IMR-90 (cell line): Measurements from ENCODE around the gene ANGPT4. TPM values are rescaled to one million over a fixed set of nuclear protein-coding genes. Genes with fewer than 3 reads are reported as not detected.

ENCODE experiments used
- ATAC-seq: fragments of 200-7000 bp; cut with Tn5 transposase; 2 replicates; pipeline ENCODE4 v1.9.1; 2020; ENCODE audit warnings: low read depth, mild to moderate bottlenecking, moderate library complexity
- BruUV-seq: library from RNA; stranded (reverse); fragments of 400-500 nt; replicated peaks from 2 replicates; lab custom pipeline; 2021; lab: Mats Ljungman, UMichigan
- CTCF ChIA-PET: fragments of 300-600 bp; formaldehyde crosslinking; extraction: SDS; loops from one replicate; lab custom pipeline; 2021; ENCODE audit warnings: antibody characterized with exemption; lab: Yijun Ruan, JAX
- POLR2A ChIA-PET: fragments of 300-600 bp; sonication (Branson Sonifier 250); formaldehyde crosslinking; loops from one replicate; lab custom pipeline; 2022; ENCODE audit warnings: antibody characterized with exemption; ENCODE audit not compliant: unreplicated experiment; lab: Charles Lee
- DNase-seq: peaks from one replicate; pipeline ENCODE4 v3.0.0; 2013
- H2AFZ ChIP-seq: replicated peaks from 2 replicates; pipeline ENCODE3; 2013; ENCODE audit warnings: low read length, mild to moderate bottlenecking; ENCODE audit not compliant: poor library complexity
- H2AK5ac ChIP-seq: 2 replicates; pipeline ENCODE4 v1.6.1; 2013; ENCODE audit warnings: low read depth, low read length, inconsistent platforms
- H2AK9ac ChIP-seq: replicated peaks from 2 replicates; pipeline ENCODE3; 2013; ENCODE audit warnings: mild to moderate bottlenecking, low read depth, low read length, moderate library complexity; ENCODE audit not compliant: poor library complexity
- H2BK120ac ChIP-seq: 2 replicates; pipeline ENCODE4 v1.6.1; 2013; ENCODE audit warnings: low read depth, low read length, inconsistent platforms
- H2BK15ac ChIP-seq: 3 replicates; pipeline ENCODE4 v1.6.1; 2013; ENCODE audit warnings: low read depth, low read length, inconsistent platforms
- H2BK20ac ChIP-seq: 2 replicates; pipeline ENCODE4 v1.6.1; 2013; ENCODE audit warnings: low read depth, mild to moderate bottlenecking, inconsistent platforms, low read length, moderate library complexity
- H2BK5ac ChIP-seq: 2 replicates; pipeline ENCODE4 v1.6.1; 2013; ENCODE audit warnings: mild to moderate bottlenecking, low read depth, low read length, inconsistent platforms; ENCODE audit not compliant: poor library complexity, severe bottlenecking
- H3K14ac ChIP-seq: replicated peaks from 2 replicates; pipeline ENCODE4 v1.6.1; 2013; ENCODE audit warnings: low read depth, low read length, inconsistent platforms
- H3K18ac ChIP-seq: 2 replicates; pipeline ENCODE4 v1.6.1; 2013; ENCODE audit warnings: low read depth, low read length, control low read depth
- H3K23ac ChIP-seq: 2 replicates; pipeline ENCODE4 v1.6.1; 2013; ENCODE audit warnings: low read depth, low read length, inconsistent platforms
- H3K27ac ChIP-seq: 2 replicates; pipeline ENCODE4 v1.5.1; 2013; ENCODE audit warnings: mild to moderate bottlenecking, control low read depth, low read length; ENCODE audit not compliant: insufficient read depth
- H3K27me3 ChIP-seq: 2 replicates; pipeline ENCODE4 v1.6.1; 2013; ENCODE audit warnings: low read length; ENCODE audit not compliant: control insufficient read depth, insufficient read depth
- H3K36me3 ChIP-seq: 2 replicates; pipeline ENCODE4 v1.6.1; 2013; ENCODE audit warnings: low read length, mixed read lengths; ENCODE audit not compliant: control insufficient read depth, insufficient read depth
- H3K4ac ChIP-seq: 2 replicates; pipeline ENCODE4 v1.6.1; 2013; ENCODE audit warnings: low read depth, low read length, inconsistent platforms
- H3K4me1 ChIP-seq: 2 replicates; pipeline ENCODE4 v1.6.1; 2013; ENCODE audit warnings: low read length, mixed read lengths; ENCODE audit not compliant: control insufficient read depth, insufficient read depth
- H3K4me2 ChIP-seq: 2 replicates; pipeline ENCODE4 v1.6.1; 2013; ENCODE audit warnings: low read depth, mild to moderate bottlenecking, control low read depth, low read length, moderate library complexity
- H3K4me3 ChIP-seq: 2 replicates; pipeline ENCODE4 v1.5.1; 2013; ENCODE audit warnings: low read depth, mild to moderate bottlenecking, control low read depth, low read length, moderate library complexity; ENCODE audit not compliant: insufficient read depth
- H3K56ac ChIP-seq: 2 replicates; pipeline ENCODE4 v1.6.1; 2013; ENCODE audit warnings: low read length, inconsistent platforms; ENCODE audit not compliant: insufficient read depth; ENCODE audit errors: extremely low read depth
- H3K79me1 ChIP-seq, 2 experiments: 2 replicates each; pipeline ENCODE4 v1.6.1; 2013; ENCODE audit warnings: low read length in 2 of 2, inconsistent platforms in 1 of 2, low read depth in 1 of 2
- H3K9ac ChIP-seq: 2 replicates; pipeline ENCODE4 v1.6.1; 2013; ENCODE audit warnings: low read depth, low read length, control low read depth
- H3K9me1 ChIP-seq: 2 replicates; pipeline ENCODE4 v1.6.1; 2013; ENCODE audit warnings: low read length, inconsistent platforms; ENCODE audit not compliant: insufficient read depth
- H3K9me3 ChIP-seq: 2 replicates; pipeline ENCODE4 v1.6.1; 2013; ENCODE audit warnings: low read length; ENCODE audit not compliant: control insufficient read depth, insufficient read depth
- H4K20me1 ChIP-seq: 2 replicates; pipeline ENCODE4 v1.6.1; 2013; ENCODE audit warnings: low read length, inconsistent platforms; ENCODE audit not compliant: insufficient read depth
- H4K5ac ChIP-seq: 2 replicates; pipeline ENCODE4 v1.6.1; 2013; ENCODE audit warnings: mild to moderate bottlenecking, low read depth, low read length, control low read depth
- H4K8ac ChIP-seq, 2 experiments: 2 replicates each; pipeline ENCODE4 v1.6.1; 2013; ENCODE audit warnings: low read depth in 2 of 2, low read length in 2 of 2, control low read depth in 1 of 2, inconsistent platforms in 1 of 2
- H4K91ac ChIP-seq: 2 replicates; pipeline ENCODE4 v1.6.1; 2013; ENCODE audit warnings: low read depth, low read length, inconsistent platforms; ENCODE audit not compliant: insufficient read depth
- BHLHE40 ChIP-seq: fragments of 150-350 bp; IDR thresholded peaks from 2 replicates; pipeline ENCODE4 v1.6.1; 2016; ENCODE audit warnings: mild to moderate bottlenecking, low read depth, low read length
- CEBPB ChIP-seq: IDR thresholded peaks from 2 replicates; pipeline ENCODE4 v1.6.1; 2012; ENCODE audit warnings: low read depth, low read length, improper control_type of control experiment
- CHD1 ChIP-seq: IDR thresholded peaks from 2 replicates; pipeline ENCODE4 v1.6.1; 2012; ENCODE audit warnings: low read depth, low read length, improper control_type of control experiment
- FOS ChIP-seq: fragments of 150-350 bp; IDR thresholded peaks from 2 replicates; pipeline ENCODE4 v1.6.1; 2016; ENCODE audit warnings: low read depth, low read length
- NFE2L2 ChIP-seq: fragments of 150-350 bp; IDR thresholded peaks from 2 replicates; pipeline ENCODE4 v1.6.1; 2016; ENCODE audit warnings: low read depth, mild to moderate bottlenecking, low read length
- WGBS, 2 experiments: methylation state at CpG; one replicate each; pipeline versions ENCODE4 v1.1.5 to v1.1.7; 2013; ENCODE audit warnings: missing lambda C conversion rate in 2 of 2; ENCODE audit not compliant: insufficient read length in 1 of 2; ENCODE audit errors: extremely low coverage in 2 of 2; 5-methylcytosine and 5-hydroxymethylcytosine counted together
- dilution Hi-C: fragments of 300-500 bp; cut with HindIII; formaldehyde crosslinking; loops from one replicate; pipeline ENCODE4 v1.14.3; 2018; ENCODE audit warnings: low sequenced_read_pairs; ENCODE audit not compliant: unreplicated experiment
- in situ Hi-C: fragments of 300-500 bp; cut with MboI; formaldehyde crosslinking; loops from 3 replicates; pipeline ENCODE4 v1.14.3; 2019; ENCODE audit warnings: low sequenced_read_pairs, inconsistent platforms, mixed read lengths
- intact Hi-C: fragments of 100-400 bp; cut with micrococcal nuclease; formaldehyde crosslinking; loops from 2 replicates; pipeline ENCODE4 v1.10.0; 2022
- polyA plus RNA-seq, 3 experiments: library from polyadenylated mRNA; depleted of rRNA; stranded (reverse); fragments of >200 nt; gene quantifications; 2 replicates each; pipeline ENCODE4 v1.2.3, GENCODE V29; 2012; ENCODE audit warnings: low replicate concordance in 1 of 3
- total RNA-seq: library from RNA; depleted of rRNA; stranded (reverse); fragments of >200 nt; gene quantifications from 2 replicates; pipeline ENCODE4 v1.2.3, GENCODE V29; 2012

The ANGPT4 gene
- total and polyA plus RNA-seq, 2 of the 4 experiments (the other 2 are of a cell fraction): not detected

- dilution Hi-C loops: no loop called here
- Histone ChIP-seq H4K91ac (peak overlapping the region; percentile 1; the same call in 1 of the 2 replicates), H3K4ac (no peak overlapping the region), H3K56ac (no peak overlapping the region), H3K27ac (peak overlapping the region; percentile 90), H2BK15ac (0 out of 3 replicates have a peak overlapping the region, but pooled peaks have one; percentile 44), H2AFZ (no peak overlapping the region), H3K18ac (peak overlapping the region; percentile 5; the same call in 1 of the 2 replicates), H2AK5ac (no peak overlapping the region), H3K9me3 (no peaks in the 10 kb centered on the region), H3K4me1 (peaks cover 13% of the 10 kb centered on the region; the same call in 1 of the 2 replicates), H3K4me2 (peak overlapping the region; percentile 48; the same call in 1 of the 2 replicates), H3K4me3 (no peak overlapping the region), H4K20me1 (no peaks in the 10 kb centered on the region), H3K36me3 (no peaks in the 10 kb centered on the region), H2BK20ac (no peak overlapping the region; the same call in 1 of the 2 replicates), H4K5ac (peak overlapping the region; percentile 28; the same call in 1 of the 2 replicates), H3K14ac (no peak overlapping the region), H3K27me3 (no peaks in the 10 kb centered on the region; the same call in 1 of the 2 replicates), H3K79me1 (no peaks in the 10 kb centered on the region), H3K9me1 (no peaks in the 10 kb centered on the region), H3K23ac (no peak overlapping the region), H2AK9ac (no peak overlapping the region), H3K9ac (no peak overlapping the region), H2BK5ac (no peak overlapping the region), H2BK120ac (no peak overlapping the region), H4K8ac (0 out of 4 replicates have a peak overlapping the region, but pooled peaks of 1 of the 2 experiments have one; percentile 55)
- intact Hi-C loops: loop anchor here (1.0 kb wide), 2 partner anchors 25 to 77 kb away; partner anchors contain the start of gene FAM110A
- DNase-seq: no peak
- ChIA-PET POLR2A (no interaction called here), CTCF (no interaction called here)
- in situ Hi-C loops: no loop called here
- no TSS peak for BruUV-seq
- 0% methylated on average over 1 of the region's 9 CpGs; no CpG with 5 or more reads in 1 of the 2 experiments for WGBS, 2 experiments
- TF ChIP-seq NFE2L2 (no peak), BHLHE40 (no peak), FOS (no peak), CEBPB (0 out of 2 replicates have a peak, but pooled peaks have one; percentile 18), CHD1 (no peak)
- ATAC-seq: peak; percentile 66
Measured at GRCh38 chr20:910132-910869, 5.8 kb downstream of the ANGPT4 start.
